Femur (tissue), 1 donor: ENCODE data around the gene ELF2.
"Not testable (repeated sequence)": the region's sequence is repeated elsewhere in the genome, so short reads cannot be mapped to it uniquely, and the experiment has no call there.

Experiments
- DNase-seq: peaks from one replicate; pipeline ENCODE4 v3.0.0-alpha.2; 2017

ELF2 gene

DNA sequence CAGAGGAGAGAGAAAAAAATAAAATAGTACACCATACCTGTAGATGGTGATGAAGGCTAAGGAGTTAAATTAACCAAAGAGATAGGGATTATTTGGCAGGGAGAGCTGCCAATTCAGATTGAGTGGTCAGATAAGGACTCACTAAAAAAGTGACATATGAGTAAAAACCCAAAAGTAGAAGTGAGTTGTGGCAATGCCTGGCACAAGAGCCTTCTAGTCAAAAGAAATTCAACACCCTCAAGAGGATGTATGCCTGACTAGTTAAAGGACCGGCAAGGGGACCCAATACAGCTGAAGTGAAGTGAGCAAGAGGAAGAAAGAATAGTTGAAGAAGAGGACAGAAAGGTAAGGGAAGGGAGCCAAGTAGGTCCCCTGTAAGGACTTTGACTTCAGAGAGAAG lies 34.9 kb downstream of the ELF2 start:
- no peak for DNase-seq

DNA sequence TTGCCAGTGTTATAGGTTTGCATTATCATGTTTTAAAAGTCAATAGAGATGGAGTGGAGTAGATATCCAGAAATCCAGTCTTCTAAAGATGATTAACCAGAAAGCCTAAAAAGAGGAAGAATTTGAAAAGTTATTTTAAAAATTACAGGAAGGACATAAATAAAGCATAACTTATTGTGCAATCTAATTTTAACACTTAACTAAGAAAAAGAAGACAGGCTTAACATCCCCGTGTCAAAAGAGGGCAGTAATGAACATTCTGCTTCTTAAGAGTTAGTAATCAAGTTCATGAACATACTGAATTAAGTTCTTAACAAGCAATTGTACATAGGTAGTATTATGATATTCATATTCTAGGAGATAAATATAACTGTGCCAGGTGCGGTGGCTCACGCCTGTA lies 39.3 kb downstream of the ELF2 start:
- no peak for DNase-seq

DNA sequence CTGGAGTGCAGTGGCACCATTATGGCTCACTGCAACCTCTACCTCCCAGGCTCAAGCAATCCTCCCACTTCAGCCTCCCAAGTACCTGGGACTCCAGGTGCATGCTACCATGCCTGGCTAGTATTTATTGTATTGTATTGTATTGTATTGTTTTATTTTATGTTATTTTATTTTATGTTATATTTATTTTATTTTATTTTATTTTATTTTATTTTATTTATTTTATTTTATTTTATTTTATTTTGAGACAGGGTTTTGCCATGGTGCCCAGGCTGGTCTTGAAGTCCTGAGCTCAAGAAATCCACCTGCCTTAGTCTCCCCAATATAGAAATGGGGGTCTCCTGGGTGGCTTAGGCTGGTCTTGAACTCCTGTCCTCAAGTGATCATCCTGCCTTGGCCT lies 42.6 kb downstream of the ELF2 start:
- no peak for DNase-seq

DNA sequence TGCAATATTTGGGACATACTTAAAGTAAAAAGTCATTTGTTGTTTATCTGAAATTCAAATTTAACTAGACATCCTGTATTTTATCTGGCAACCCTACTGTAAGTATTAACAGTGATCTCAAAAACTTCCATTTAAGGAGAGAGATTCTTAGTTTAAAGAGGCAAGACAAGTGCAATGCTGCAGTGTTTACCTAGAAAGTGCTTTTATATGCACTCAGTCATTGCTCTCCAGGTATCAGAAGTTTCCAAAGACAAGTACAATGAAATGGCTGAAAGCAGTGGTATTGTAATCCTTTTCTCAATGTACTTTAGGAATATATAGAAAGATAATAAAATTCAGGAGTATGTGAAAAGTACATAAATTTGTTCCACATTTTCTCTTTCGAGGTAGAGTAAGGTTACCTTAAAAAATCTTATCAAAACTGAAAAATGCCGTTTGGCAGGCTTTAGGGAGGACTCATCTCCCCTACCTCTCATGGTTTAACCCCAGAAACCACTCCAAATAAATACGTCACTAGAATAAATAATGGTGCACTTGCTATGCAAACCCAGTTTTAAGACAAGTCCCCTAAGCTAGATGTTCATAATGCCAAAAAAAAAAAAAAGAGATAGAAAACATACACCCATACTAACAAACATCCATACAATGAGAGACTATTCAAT lies 45.7 kb downstream of the ELF2 start:
- no peak for DNase-seq

DNA sequence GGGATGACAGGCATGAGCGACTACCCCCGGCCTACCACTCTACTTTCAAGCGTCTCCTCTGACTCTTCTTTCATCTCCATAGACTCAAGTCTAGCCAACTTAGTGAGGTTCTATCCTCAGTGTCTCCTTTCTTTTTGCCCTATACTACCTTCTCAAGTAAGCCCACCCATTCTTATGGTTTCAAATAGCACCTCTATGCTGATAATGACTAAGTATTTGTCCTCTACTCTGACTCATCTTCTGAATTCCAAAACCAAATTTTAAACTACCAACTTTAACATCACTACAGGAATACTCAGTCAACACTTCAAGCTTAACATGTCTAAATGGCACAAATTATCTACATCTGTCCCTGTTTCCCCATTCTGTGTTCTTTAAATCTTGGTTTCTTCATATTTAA lies 47.8 kb downstream of the ELF2 start:
- no peak for DNase-seq

DNA sequence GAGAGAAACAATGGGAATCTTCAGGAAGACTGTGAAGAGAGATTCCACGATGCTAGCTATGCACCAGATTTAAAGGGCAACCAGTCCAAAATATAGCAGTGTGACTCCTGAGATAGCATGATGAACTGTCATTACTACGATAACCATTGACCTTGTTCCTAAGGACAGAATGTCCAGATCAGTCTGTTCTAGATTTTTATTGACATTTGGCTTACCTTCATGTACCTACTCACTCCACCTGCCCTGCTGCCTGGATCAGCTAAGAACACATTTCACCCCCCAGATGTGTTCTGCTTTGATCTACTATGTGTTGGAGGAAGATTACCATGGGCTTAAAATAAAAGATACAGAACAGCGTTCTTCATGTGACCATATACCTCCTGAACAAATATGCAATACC lies 50.1 kb downstream of the ELF2 start:
- DNase-seq = no peak

DNA sequence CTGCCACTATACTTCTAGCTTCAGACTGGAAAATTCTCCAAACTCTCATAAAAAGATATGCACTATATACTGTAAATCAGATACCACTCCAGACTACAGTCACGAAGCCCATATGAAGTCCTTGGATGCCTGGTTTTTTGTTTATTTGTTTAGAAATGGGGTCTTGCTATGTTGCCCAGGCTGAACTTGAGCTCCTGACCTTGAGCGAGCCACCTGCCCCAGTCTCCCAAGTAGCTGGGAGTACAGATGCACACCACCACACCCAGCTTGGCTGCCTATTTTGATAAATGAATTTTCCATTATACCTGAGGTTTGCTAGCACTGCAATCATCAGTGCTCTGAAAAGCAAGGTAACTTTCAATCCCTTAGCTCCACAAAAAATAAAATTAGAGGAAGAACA lies 53.1 kb downstream of the ELF2 start:
- no peak for DNase-seq

DNA sequence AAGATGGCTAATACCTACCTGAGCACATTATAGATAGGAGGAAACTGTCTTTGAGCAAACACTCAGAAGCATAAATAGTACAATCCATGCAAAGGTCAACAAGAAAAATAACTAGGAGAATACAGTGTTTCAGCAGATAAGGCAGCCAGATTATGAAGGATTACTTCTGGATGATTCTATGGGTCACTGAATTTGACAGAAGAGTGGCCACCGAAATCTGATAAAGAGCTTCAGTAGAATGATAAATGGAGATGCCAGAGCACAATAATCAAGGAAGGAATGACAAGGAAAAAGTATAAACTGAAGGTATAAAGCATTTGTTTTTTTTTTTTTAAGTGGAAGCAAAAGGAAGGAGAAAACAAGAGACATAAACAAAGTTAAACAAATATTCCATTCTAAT lies 58.7 kb downstream of the ELF2 start:
- DNase-seq = no peak

DNA sequence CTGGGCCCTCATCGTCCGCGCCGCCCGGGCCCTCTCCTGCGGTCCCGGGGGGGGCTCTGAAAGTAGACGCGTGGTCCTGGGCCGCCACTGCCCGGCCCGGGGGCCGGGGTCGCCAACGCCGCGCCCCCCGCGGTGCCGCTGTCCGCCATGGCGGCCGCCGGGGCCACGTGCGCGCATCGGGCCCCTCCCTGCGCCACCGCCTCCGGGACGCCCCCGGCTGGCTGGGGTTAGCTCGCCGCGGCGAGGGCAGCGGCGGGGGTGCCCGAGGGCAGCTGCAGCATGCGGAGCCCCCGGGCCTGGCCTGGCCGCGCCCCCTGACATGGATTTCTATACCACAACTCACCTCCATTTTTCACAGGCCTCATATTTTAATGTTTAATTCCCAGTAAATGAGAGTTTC lies 61.8 kb downstream of the ELF2 start:
- no peak for DNase-seq

DNA sequence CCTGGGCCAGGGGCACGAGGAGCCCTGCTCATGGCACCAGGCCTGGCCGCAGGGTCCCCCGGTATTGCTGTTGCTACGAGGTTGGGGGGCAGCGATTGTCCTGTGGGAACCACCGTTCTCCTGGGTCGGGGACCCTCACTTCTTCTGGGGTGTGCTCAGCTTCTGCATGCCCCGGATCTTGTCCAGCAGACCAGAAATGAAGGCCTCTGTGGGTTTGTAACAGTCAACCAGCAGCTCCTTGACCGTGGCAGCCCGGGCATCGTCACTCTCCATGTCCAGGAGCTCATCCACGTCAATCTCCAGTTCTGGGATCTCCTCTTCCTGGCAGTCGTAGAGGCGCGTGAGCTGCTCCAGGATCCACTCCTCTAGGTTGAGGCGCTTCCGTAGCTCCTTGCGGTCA lies 62.2 kb downstream of the ELF2 start:
- not testable (repeated sequence) for DNase-seq

DNA sequence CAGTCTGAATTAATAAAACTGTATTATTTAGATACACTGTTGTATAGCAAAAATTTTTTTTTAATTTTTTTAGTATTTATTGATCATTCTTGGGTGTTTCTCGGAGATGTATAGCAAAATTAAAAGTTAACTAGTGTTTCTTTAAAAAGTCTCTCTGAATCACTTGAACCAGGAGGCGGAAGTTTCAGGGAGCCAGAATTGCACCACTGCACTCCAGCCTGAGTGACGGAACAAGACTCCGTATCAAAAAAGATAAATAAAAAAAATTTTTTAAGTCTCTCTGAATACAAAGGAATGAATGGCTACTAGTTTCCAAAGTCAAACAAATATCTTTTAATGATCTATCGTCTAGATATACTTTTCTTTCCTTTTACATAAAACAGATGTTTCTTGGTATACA lies 64.4 kb downstream of the ELF2 start:
- no peak for DNase-seq

DNA sequence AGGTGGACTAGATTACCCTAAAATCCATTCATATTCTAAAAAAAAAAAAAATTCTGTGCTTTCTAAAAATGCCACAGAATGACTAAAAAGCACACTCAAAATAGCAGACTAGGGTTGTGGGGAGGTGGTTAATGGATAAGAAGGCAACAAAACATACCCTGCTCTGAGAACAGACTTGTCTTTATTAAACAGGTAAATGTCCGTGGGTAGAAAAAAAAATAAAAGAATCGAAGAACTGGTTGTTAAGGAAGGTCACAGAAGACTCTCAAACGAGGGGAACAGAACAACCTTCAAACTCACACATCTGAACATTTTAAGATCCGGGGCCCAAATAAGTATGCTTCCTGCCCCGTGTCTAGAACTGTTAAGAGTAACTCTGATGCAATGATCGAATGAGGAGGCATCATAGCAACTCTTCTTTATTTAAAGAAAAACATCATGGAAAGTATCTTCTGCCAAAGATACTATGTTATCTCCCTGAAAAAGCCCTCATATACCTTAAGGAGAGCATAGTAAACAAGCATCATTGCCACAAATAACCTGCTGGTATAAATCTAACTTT lies 68.4 kb downstream of the ELF2 start:
- no peak for DNase-seq

DNA sequence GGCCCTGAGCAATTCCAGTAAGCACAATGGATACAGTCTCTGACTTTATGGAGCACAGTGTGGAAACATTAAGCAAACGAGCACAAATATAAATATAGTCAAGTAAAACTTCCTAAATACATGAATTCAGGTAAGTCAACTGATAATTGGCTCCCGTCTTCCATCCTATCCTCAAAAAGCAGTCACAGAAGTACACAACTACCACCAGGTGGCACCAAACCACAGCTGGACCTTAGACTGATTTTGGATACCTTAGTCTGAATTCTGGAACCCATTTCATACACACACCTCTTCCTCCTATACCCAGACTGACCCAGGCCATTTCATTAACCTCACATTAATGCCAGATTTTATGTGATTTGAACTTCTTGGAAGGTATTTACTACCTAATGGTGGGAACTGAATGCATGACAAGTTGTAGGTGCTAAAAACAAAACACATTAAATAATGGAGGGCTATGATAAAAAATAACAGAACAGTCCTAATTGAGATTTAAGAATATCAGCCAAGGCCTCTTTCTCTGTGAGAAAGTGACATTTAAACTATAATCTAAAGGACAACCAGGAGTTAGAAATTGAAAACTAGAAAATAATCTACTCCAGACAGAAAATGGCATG lies 77.5 kb downstream of the ELF2 start:
- DNase-seq = peak; percentile 81

DNA sequence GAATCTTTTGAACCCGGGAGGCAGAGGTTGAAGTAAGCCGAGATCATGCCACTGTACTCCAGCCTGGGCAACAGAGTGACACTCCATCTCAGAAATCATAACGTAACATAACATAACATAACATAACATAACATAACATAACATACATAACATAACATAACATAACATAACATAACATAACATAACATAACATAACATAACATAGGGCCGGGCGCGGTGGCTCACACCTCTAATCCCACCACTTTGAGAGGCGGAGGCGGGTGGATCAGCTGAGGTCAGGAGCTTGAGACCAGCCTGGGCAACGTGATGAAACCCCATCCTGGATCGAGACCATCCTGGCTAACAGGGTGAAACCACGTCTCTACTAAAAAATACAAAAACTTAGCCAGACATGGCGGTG lies 84.7 kb downstream of the ELF2 start:
- no peak for DNase-seq

DNA sequence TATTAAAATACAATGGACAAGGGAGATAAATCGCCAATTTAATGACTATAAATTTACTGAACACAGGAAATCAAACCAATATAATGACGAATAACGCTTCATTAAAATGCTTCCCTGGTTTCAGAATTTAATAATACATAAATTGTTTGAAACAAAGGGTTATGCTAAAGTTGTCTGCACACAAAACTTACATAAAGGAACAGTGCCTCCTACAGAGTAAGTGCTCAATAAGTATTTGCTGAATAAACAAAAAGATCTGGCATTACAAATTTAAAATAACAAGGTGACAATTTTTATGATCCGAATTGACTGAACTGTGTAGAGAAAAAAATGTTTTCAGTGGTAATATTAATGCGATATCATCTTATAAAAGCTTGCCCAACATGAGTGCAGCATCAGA lies 91.9 kb downstream of the ELF2 start:
- no peak for DNase-seq

DNA sequence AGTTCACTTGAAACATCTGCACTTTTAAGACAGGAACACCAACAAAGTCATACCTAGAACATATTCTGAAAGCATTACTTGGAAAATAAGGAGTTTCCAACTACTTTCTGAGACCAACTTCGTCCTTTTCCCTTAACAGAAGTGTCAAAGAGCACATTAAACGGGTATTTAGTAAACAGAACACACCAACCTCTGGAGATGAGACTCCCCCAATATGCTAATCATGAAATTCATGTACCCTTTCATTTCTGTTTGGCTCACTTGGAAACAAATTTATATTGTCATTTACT lies 92.3 kb downstream of the ELF2 start:
- DNase-seq = no peak

DNA sequence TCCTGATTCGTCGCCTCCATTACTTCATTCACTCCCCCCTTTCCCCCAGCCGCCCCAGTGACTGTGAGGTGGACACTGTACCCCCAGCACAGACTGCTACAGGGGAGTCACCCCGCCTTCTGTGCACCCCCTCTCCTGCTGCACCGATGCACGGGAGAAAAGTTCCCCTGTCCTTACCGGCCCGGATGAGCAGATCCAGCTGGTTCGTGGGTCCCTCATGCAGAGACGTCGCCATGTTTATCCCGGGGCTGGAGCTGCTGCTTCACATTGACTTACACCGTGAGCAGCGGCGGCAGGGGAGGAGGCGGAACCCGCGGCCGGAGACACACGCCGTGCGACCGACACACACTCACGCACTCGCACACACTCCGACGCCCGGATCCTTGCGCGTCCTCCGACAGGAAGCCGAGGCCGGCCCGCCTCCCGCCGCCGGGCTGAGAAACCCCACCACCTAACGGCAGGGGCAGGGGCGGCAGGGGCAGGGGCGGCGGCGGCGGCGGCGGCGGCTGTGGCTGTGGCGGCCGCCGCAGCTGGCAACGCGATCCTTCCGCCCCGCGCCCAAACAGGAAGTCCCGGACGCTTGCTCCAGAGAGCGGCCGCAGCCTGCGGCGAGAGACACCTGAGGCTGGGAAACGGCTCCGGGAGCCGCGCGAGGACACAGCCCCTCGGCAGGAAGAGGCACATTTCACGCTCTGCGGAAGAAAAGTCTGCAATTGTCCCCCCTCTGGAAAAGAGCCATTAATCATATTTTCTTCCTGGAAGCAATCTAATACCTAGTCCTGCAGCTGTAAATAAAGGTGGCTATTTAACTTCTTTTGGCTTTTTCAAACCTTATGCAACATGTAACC lies 92.8 kb downstream of the ELF2 start:
- peak; percentile 95 for DNase-seq

DNA sequence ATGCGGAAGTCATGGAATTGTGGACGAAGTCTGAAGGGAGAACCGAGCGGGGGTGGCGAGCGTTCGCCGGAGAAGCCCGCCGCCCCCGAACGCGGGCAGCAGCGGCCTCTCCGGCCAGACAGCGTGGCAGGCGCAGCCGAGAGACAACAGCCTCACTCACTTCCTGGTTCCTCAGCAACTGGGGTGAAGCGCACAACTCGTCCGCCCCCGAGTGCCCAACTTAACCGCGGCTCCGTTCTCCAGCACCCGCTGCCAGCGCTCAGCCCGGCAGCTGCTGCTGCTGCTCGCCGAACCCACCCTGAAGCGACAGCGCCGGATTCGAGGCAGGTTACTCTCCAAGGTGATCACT lies 93.4 kb downstream of the ELF2 start:
- DNase-seq = peak; percentile 80

DNA sequence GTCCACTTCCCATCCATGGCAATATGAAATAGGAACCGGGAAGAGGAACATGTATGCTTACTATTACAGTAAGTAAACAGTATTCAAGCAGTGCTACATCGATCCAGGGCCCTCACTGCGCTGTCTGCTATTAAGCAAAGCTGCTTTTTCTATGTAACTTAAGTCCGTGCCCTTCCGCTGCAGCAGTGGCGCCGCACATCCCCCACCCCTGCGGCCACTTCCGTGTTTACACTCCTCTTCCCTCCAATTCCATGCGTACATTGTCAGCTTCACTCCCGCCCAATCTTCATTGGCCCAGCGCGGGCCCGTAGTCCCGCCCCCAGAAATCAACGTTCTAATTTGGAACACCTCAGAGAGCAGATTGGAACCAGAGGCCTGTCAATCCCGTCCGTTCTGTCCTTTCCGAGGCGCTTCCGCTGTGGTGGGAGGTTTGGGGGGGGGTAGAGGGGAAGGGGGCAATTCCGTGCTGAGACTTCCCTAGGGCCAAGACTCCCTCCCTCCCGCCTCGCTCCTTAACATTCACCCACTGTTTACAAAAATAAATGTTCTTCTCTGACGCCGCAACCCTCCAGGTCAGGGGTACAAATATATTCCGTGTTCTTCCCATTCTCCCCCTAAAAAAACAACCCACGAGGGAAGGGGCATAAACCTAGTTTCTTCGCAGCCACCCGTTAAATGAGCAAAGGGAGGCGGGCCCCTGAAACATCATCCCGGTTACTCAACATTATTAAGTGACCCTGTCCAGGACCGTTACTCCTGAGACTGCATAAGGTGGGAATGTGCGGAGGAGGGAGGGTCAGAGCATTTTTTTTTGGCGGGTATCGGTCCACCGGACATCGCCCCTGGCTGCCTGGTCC lies 94.0 kb downstream of the ELF2 start:
- DNase-seq = peak; percentile 98

DNA sequence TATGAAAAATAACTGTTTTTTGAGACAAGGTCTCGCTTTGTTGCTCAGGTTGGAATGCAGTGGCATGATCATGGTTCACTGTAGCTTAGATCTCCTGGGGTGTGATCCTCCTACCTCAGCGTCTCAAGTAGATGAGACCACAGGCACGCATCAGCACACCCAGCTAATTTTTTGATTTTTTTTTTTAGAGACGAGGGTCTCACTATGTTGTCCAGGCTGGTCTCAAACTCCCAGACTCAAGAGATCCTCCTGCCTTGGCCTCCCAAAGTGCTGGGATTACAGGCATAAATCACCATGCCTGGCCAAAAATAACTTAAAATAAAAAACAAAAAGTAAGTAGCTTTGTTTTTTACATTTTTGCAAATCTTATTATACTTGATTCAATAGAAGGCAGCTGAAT lies 98.1 kb downstream of the ELF2 start:
- no peak for DNase-seq

DNA sequence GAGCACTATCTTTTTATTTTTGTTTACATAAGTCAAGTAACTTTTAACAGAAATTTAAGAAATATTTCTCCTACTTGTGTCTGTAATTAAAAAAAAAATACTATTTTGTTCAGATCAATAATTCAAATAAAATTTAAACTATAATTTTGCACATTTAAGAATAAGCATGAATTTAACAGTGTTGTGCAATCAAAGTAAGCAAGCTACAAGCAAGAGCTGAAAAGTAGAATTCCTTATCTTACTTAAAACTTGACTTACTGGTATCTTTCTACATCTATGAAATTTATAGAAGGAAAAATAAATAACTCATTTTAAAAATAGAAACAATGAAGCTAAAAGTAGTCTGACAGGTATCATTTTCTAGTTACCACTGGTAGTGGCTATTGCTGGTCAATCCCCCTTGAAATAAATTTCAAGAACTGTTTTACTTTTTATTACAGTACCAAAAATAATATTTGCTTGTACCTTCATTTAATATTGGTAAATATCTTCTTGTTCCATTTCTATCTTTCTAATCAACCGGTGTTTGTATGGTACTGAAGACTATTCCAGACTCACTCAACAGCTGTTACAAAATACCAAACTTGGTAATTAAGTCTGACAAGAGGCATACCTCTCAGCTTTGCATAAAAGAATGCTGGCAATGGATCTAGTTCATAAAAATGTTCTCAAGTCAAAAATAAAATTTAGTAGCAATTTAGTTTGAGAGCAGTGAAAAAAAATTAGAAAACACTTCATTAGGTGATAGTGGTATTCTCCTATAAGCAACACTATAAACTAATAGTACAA lies 99.3 kb downstream of the ELF2 start:
- no peak for DNase-seq

DNA sequence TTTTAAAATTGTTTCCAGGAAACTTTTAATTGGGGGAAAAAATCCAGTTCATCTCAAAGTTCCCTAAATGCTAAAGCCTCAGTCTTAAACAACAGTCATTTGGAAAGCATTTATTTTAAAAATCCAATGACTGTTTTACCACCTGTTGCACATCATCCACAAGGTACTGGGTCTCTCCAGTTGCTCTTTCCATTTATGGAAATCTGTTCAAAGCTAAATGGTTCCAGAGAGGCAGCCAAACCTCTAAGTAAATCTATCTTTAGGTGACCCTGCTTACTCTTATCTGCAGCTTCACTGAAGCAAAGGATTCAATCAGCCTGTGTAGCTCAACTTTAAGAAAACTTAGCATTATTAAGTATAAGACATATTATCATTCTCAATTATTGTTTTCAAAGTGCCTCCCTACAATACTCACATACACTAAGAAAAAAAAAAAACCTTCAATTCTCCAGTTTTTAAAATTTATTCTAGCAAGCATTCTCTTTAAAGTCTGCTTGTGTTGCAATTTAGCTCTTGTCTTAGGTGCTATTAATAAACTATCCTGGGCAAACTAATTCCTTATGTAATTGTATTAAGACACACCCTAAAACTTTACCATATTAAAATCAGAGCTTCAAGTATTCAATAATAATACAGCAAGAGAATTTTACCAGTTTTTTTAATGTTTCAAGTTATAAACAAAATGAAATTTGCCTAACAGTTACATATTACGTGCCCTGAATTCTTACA lies 100.8 kb downstream of the ELF2 start:
- no peak for DNase-seq
